Panc1 (cell line): ENCODE data around the gene TUBA4A. TPM values are rescaled to one million over a fixed set of nuclear protein-coding genes. Genes with fewer than 3 reads are reported as not detected.

Source experiments
- ATAC-seq: fragments of 200-7000 bp; cut with Tn5 transposase; 2 replicates; pipeline ENCODE4 v1.9.1; 2020; ENCODE audit warnings: mild to moderate bottlenecking, moderate library complexity
- BruUV-seq: library from RNA; stranded (reverse); fragments of 400-500 nt; replicated peaks from 2 replicates; lab custom pipeline; 2021; lab: Mats Ljungman, UMichigan
- CTCF ChIA-PET: fragments of 300-600 bp; sonication (Branson Sonifier 250); formaldehyde crosslinking; loops from one replicate; lab custom pipeline; 2022; ENCODE audit warnings: antibody characterized with exemption; lab: Charles Lee
- POLR2A ChIA-PET: fragments of 300-600 bp; sonication (Branson Sonifier 250); formaldehyde crosslinking; loops from one replicate; lab custom pipeline; 2022; ENCODE audit warnings: antibody characterized with exemption; lab: Charles Lee
- DNase-seq: peaks from one replicate; pipeline ENCODE4 v3.0.0-alpha.2; 2010; ENCODE audit warnings: low read depth, low spot score
- H3K27ac ChIP-seq: 2 replicates; pipeline ENCODE4 v1.5.1; 2011; ENCODE audit warnings: mild to moderate bottlenecking, low read length, inconsistent platforms
- H3K27me3 ChIP-seq: fragments of 200-500 bp; sonication (Bioruptor generic); 2 replicates; pipeline ENCODE4 v1.6.0; 2014; ENCODE audit warnings: low read length, inconsistent platforms; ENCODE audit not compliant: control insufficient read depth, insufficient read depth
- H3K36me3 ChIP-seq: fragments of 200-500 bp; sonication (Bioruptor generic); 2 replicates; pipeline ENCODE4 v1.5.1; 2014; ENCODE audit warnings: inconsistent platforms, mild to moderate bottlenecking, low read length, moderate library complexity; ENCODE audit not compliant: control insufficient read depth, insufficient read depth
- H3K4me1 ChIP-seq: 2 replicates; pipeline ENCODE4 v1.5.1; 2011; ENCODE audit warnings: inconsistent platforms, mild to moderate bottlenecking, low read length, moderate library complexity; ENCODE audit not compliant: control insufficient read depth, insufficient read depth
- H3K4me3 ChIP-seq, 2 experiments: 2 replicates each; pipeline ENCODE4 v1.5.1; 2011 to 2012; ENCODE audit warnings: low read depth in 2 of 2, low read length in 2 of 2, mild to moderate bottlenecking in 2 of 2, inconsistent platforms in 1 of 2, moderate library complexity in 1 of 2
- H3K9me3 ChIP-seq: fragments of 200-500 bp; sonication (Bioruptor generic); 2 replicates; pipeline ENCODE4 v1.5.1; 2014; ENCODE audit warnings: low read depth, mild to moderate bottlenecking, inconsistent platforms, low read length, moderate library complexity; ENCODE audit not compliant: control insufficient read depth, insufficient read depth
- POLR2AphosphoS5 ChIP-seq: IDR thresholded peaks from 2 replicates; pipeline ENCODE4 v1.6.1; 2012; ENCODE audit warnings: mild to moderate bottlenecking, low read depth, low read length, moderate library complexity
- SIN3A ChIP-seq: IDR thresholded peaks from 2 replicates; pipeline ENCODE4 v1.6.1; 2012; ENCODE audit warnings: low read depth, mild to moderate bottlenecking, low read length, moderate library complexity, borderline replicate concordance; ENCODE audit not compliant: insufficient read depth
- TCF7L2 ChIP-seq: IDR thresholded peaks from 2 replicates; pipeline ENCODE4 v1.6.1; 2011; ENCODE audit warnings: mild to moderate bottlenecking, low read depth, low read length, inconsistent platforms
- in situ Hi-C: cut with HindIII; loops from 2 replicates; pipeline ENCODE4 v1.10.0; 2016; ENCODE audit warnings: low sequenced_read_pairs, low pct_unique_long_range_greater_than_20kb
- intact Hi-C: fragments of 100-400 bp; cut with micrococcal nuclease; formaldehyde crosslinking; loops from one replicate; pipeline ENCODE4 v1.10.0; 2022; ENCODE audit not compliant: unreplicated experiment
- total RNA-seq: library from RNA; stranded (reverse); gene quantifications from one replicate; pipeline ENCODE4 v1.2.1, GENCODE V29; 2021; ENCODE audit not compliant: unreplicated experiment
- TF ChIP-seq, protein P1 (sequence below), 2 experiments: IDR thresholded peaks; 2 replicates each; pipeline ENCODE4 v1.6.1; 2011 to 2012; ENCODE audit warnings: low read depth in 2 of 2, control low read depth in 1 of 2, low read length in 1 of 2, mild to moderate bottlenecking in 1 of 2, moderate library complexity in 1 of 2; ENCODE audit not compliant: insufficient read depth in 1 of 2
- TF ChIP-seq, protein P2 (sequence below): fragments of 450-650 bp; IDR thresholded peaks from 2 replicates; pipeline ENCODE4 v1.5.1; 2017; ENCODE audit warnings: mild to moderate bottlenecking

The TUBA4A gene
- total RNA-seq, 1 experiment from 2014 or later = 12.9 TPM

DNA sequence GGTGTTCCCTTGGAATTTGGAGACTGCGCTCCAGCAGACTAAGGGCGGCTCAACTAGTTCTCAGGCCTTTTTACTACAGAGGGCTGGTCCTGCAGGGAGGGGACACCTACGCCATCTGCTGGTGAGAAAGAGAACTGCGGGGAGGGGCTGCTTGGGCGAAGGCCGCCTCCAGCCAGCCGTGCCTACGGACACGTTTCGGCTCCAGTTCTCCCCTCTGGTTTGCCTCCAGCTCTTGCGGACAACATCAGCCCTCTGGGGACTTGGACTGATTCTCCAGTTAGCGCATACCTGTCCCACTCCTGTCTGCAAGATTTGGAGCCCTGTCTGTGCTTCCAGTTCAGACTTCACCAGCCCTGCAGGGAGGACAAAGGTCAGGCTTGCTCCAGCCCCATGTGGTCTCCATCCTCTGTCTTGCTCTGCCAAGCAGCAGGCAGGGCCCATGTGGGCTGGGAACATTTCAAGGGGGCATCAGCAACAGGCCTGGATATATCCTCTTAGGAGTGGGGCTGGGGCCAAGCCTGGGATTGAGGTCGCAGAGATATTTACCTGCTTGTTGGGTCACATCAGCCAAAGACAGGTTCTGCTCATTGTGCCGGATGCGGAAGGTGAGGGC, 45.1 kb upstream of the TUBA4A start:
- ATAC-seq = peak; percentile 77
- H3K9me3 ChIP-seq = no peaks in the 10 kb centered on the region
- H3K27me3 ChIP-seq = peaks cover 1% of the 10 kb centered on the region; the same call in 1 of the 2 replicates
- TF ChIP-seq, protein P1, sequence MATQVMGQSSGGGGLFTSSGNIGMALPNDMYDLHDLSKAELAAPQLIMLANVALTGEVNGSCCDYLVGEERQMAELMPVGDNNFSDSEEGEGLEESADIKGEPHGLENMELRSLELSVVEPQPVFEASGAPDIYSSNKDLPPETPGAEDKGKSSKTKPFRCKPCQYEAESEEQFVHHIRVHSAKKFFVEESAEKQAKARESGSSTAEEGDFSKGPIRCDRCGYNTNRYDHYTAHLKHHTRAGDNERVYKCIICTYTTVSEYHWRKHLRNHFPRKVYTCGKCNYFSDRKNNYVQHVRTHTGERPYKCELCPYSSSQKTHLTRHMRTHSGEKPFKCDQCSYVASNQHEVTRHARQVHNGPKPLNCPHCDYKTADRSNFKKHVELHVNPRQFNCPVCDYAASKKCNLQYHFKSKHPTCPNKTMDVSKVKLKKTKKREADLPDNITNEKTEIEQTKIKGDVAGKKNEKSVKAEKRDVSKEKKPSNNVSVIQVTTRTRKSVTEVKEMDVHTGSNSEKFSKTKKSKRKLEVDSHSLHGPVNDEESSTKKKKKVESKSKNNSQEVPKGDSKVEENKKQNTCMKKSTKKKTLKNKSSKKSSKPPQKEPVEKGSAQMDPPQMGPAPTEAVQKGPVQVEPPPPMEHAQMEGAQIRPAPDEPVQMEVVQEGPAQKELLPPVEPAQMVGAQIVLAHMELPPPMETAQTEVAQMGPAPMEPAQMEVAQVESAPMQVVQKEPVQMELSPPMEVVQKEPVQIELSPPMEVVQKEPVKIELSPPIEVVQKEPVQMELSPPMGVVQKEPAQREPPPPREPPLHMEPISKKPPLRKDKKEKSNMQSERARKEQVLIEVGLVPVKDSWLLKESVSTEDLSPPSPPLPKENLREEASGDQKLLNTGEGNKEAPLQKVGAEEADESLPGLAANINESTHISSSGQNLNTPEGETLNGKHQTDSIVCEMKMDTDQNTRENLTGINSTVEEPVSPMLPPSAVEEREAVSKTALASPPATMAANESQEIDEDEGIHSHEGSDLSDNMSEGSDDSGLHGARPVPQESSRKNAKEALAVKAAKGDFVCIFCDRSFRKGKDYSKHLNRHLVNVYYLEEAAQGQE (IDR thresholded peaks at IDR 0.05; ENCODE audit: insufficient read depth in 1 of 2, low read depth in 2 of 2, low read length in 1 of 2) = 0 out of 4 replicates have a peak, but pooled peaks of 1 of the 2 experiments have one; percentile 37
- TF ChIP-seq, protein P2, sequence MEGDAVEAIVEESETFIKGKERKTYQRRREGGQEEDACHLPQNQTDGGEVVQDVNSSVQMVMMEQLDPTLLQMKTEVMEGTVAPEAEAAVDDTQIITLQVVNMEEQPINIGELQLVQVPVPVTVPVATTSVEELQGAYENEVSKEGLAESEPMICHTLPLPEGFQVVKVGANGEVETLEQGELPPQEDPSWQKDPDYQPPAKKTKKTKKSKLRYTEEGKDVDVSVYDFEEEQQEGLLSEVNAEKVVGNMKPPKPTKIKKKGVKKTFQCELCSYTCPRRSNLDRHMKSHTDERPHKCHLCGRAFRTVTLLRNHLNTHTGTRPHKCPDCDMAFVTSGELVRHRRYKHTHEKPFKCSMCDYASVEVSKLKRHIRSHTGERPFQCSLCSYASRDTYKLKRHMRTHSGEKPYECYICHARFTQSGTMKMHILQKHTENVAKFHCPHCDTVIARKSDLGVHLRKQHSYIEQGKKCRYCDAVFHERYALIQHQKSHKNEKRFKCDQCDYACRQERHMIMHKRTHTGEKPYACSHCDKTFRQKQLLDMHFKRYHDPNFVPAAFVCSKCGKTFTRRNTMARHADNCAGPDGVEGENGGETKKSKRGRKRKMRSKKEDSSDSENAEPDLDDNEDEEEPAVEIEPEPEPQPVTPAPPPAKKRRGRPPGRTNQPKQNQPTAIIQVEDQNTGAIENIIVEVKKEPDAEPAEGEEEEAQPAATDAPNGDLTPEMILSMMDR = peak; percentile 98
- TF ChIP-seq POLR2AphosphoS5 (no peak), TCF7L2 (no peak)
- peaks cover 4% of the 10 kb centered on the region; the same call in 1 of the 2 replicates for H3K4me1 ChIP-seq
- BruUV-seq = no TSS peak
- DNase-seq = peak; percentile 69
- intact Hi-C loops (no loop called here), in situ Hi-C loops (no loop called here)
- CTCF ChIA-PET = interaction anchor here (0.6 to 0.7 kb wide), 2 partner anchors 52 to 179 kb away, joined by 4 read pairs; no protein-coding TSS in a partner anchor
- H3K36me3 ChIP-seq = no peaks in the 10 kb centered on the region
- POLR2A ChIA-PET = no interaction called here
- H3K27ac ChIP-seq = no peak overlapping the region
- H3K4me3 ChIP-seq = 0 out of 4 replicates have a peak overlapping the region, but pooled peaks of 1 of the 2 experiments have one; percentile 18

DNA sequence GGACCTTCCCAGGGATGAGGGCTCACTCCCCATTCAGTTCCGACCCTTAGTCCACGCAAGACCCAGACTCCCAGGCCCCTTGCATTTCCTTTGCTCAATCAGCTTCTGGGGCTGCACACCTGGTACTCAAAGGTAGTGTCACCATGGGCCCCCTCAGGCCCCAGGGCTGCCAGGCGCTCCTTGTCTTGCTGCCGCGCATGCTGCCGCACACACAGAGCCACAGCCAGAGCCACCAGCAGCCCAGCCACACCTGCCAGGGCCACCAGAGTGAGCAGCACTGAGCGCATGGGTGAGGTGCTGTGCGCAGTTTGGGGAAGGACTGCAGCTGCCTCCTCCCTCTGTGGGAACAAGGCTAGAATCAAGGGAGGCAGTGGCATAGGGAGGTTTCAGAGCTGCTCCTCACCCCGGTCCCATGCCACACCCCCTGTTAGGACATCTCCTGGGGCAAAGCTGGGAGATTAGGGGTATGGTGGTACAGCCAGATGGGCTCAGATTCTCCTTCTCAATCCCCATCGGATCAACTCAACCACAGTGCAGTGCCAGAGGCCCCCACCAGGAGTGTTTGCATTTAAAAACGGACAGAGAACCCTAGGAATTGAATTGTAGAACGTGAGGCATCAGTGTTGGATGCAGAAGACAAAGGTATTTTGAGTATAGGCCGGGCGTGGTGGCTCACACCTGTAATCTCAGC, 44.2 kb upstream of the TUBA4A start:
- TF ChIP-seq POLR2AphosphoS5 = no peak
- TF ChIP-seq, protein P1 (IDR thresholded peaks at IDR 0.05; ENCODE audit: insufficient read depth in 1 of 2, low read depth in 2 of 2, low read length in 1 of 2) = no peak
- TF ChIP-seq TCF7L2 = no peak
- TF ChIP-seq SIN3A = no peak
- TF ChIP-seq, protein P2 = no peak
- H3K27me3 ChIP-seq = no peaks in the 10 kb centered on the region; the same call in 1 of the 2 replicates
- ChIA-PET CTCF (no interaction called here), POLR2A (no interaction called here)
- no peaks in the 10 kb centered on the region for H3K9me3 ChIP-seq
- H3K4me3 ChIP-seq = no peak overlapping the region
- no TSS peak for BruUV-seq
- no peaks in the 10 kb centered on the region for H3K36me3 ChIP-seq
- intact Hi-C loops (no loop called here), in situ Hi-C loops (no loop called here)
- ATAC-seq (no peak), DNase-seq (no peak)
- H3K27ac ChIP-seq = no peak overlapping the region
- H3K4me1 ChIP-seq = peaks cover 4% of the 10 kb centered on the region; the same call in 1 of the 2 replicates
